SIG-M5 treated with dmso at 0.1 percent for 504 hours (cell line): ENCODE measurements around the gene CD37.
"Not testable (repeated sequence)": the region's sequence is repeated elsewhere in the genome, so short reads cannot be mapped to it uniquely, and the experiment has no call there.

ENCODE experiments used
- DNase-seq: peaks from one replicate; lab custom pipeline; 2025; ENCODE audit not compliant: unreplicated experiment; lab: John Stamatoyannopoulos, UW

The CD37 gene

GRCh38 chr19:49335071-49335783 lies at the start of gene CD37:
Gene CD37 (plus strand): TSS chr19:49335406. CDS start chr19:49335541, 135 bp downstream.
- peak; percentile 63 for DNase-seq

GRCh38 chr19:49287141-49287770 lies 48.0 kb upstream of the CD37 start:
- DNase-seq, result no peak

GRCh38 chr19:49288205-49288604 lies 47.0 kb upstream of the CD37 start:
- not testable (repeated sequence) for DNase-seq

- DNase-seq, result not testable (repeated sequence)
Observed at GRCh38 chr19:49289286-49289685, 45.9 kb upstream of the CD37 start.

- DNase-seq, result no peak
Observed at GRCh38 chr19:49290517-49290916, 44.7 kb upstream of the CD37 start.

GRCh38 chr19:49294401-49294800 lies 40.8 kb upstream of the CD37 start:
- DNase-seq, result no peak

- DNase-seq, result no peak
Observed at GRCh38 chr19:49295208-49295880, 39.9 kb upstream of the CD37 start.

GRCh38 chr19:49297403-49297802 lies 37.8 kb upstream of the CD37 start:
- DNase-seq, result no peak

- DNase-seq, result not testable (repeated sequence)
Observed at GRCh38 chr19:49298653-49299052, 36.6 kb upstream of the CD37 start.

- peak; percentile 73 for DNase-seq
Observed at GRCh38 chr19:49301165-49301865, 33.9 kb upstream of the CD37 start.

GRCh38 chr19:49301866-49302252 lies 33.3 kb upstream of the CD37 start:
- no peak for DNase-seq

GRCh38 chr19:49306734-49307133 lies 28.5 kb upstream of the CD37 start:
- DNase-seq, result not testable (repeated sequence)

GRCh38 chr19:49309087-49309486 lies 26.1 kb upstream of the CD37 start:
- DNase-seq, result no peak

- DNase-seq, result no peak
Observed at GRCh38 chr19:49315111-49315510, 20.1 kb upstream of the CD37 start.

- DNase-seq, result no peak
Observed at GRCh38 chr19:49316284-49316683, 18.9 kb upstream of the CD37 start.

GRCh38 chr19:49318296-49318695 lies 16.9 kb upstream of the CD37 start:
- DNase-seq, result no peak

GRCh38 chr19:49324801-49325576 lies 10.2 kb upstream of the CD37 start, which contains the start of gene SLC6A16:
Gene SLC6A16 (minus strand): TSS chr19:49325191. CDS start chr19:49311347, 13,844 bp downstream.
- DNase-seq, result no peak

- not testable (repeated sequence) for DNase-seq
Observed at GRCh38 chr19:49325756-49326155, 9.4 kb upstream of the CD37 start.

- DNase-seq, result peak; percentile 19
Observed at GRCh38 chr19:49326165-49326704, 9.0 kb upstream of the CD37 start.

- peak; percentile 41 for DNase-seq
Observed at GRCh38 chr19:49327878-49328544, 7.2 kb upstream of the CD37 start.
